Glutamatergic neuron (in vitro differentiated cells): ENCODE results near the gene MCM6. TPM values are rescaled to one million over a fixed set of nuclear protein-coding genes. Genes with fewer than 3 reads are reported as not detected.

ENCODE experiments used
- DNase-seq: peaks from one replicate; pipeline ENCODE4 v3.0.0; 2022
- H3K27ac Mint-ChIP-seq: one replicate; pipeline ENCODE4 v1.8.0; 2020; ENCODE audit warnings: mild to moderate bottlenecking, mixed read lengths, inconsistent platforms; ENCODE audit not compliant: unreplicated experiment
- H3K27me3 Mint-ChIP-seq: one replicate; pipeline ENCODE4 v1.8.0; 2020; ENCODE audit warnings: mild to moderate bottlenecking, moderate library complexity, mixed read lengths, inconsistent platforms; ENCODE audit not compliant: unreplicated experiment
- H3K36me3 Mint-ChIP-seq: one replicate; pipeline ENCODE4 v1.8.0; 2020; ENCODE audit warnings: mild to moderate bottlenecking, mixed read lengths, inconsistent platforms; ENCODE audit not compliant: unreplicated experiment
- H3K4me1 Mint-ChIP-seq: one replicate; pipeline ENCODE4 v1.8.0; 2020; ENCODE audit warnings: mild to moderate bottlenecking, low read depth, mixed read lengths, inconsistent platforms; ENCODE audit not compliant: unreplicated experiment
- H3K4me3 Mint-ChIP-seq: one replicate; pipeline ENCODE4 v1.8.0; 2020; ENCODE audit warnings: mild to moderate bottlenecking, mixed read lengths, inconsistent platforms; ENCODE audit not compliant: unreplicated experiment
- H3K9me3 Mint-ChIP-seq: one replicate; pipeline ENCODE4 v1.8.0; 2020; ENCODE audit warnings: mild to moderate bottlenecking, moderate library complexity, mixed read lengths, inconsistent platforms; ENCODE audit not compliant: unreplicated experiment
- long read RNA-seq: library from polyadenylated mRNA; unstranded; transcript quantifications from one replicate; pipeline ENCODE4 v2.0.0, GENCODE V29; 2020; ENCODE audit not compliant: unreplicated experiment
- total RNA-seq: library from RNA; stranded (reverse); fragmentation: NEBNext Ultra II Directional; extraction: Animal tissue kit (Norgen Biotek cat#: 25700); gene quantifications from one replicate; pipeline ENCODE4 v1.2.1, GENCODE V29; 2021; ENCODE audit not compliant: unreplicated experiment
- TF ChIP-seq, protein P1 (sequence below): fragments of 200-600 bp; sonication (generic); IDR thresholded peaks from one replicate; pipeline ENCODE4 v1.5.0; 2021; ENCODE audit not compliant: partially characterized antibody, unreplicated experiment

Gene MCM6
- total RNA-seq, result 11.7 TPM
- long read RNA-seq, partial matches to known transcripts, result 1 of 6 reads
- long read RNA-seq, other reads (novel, unspliced or antisense), result 1 of 6 reads

- Mint-ChIP-seq H3K27me3 (peaks cover 6% of the 10 kb centered on the region), H3K36me3 (peaks cover 3% of the 10 kb centered on the region), H3K4me1 (peaks cover 12% of the 10 kb centered on the region), H3K27ac (peak within 1 kb of the TSS; percentile 64), H3K4me3 (peak within 1 kb of the TSS; percentile 88), H3K9me3 (peaks cover 6% of the 10 kb centered on the region)
- TF ChIP-seq, protein P1, sequence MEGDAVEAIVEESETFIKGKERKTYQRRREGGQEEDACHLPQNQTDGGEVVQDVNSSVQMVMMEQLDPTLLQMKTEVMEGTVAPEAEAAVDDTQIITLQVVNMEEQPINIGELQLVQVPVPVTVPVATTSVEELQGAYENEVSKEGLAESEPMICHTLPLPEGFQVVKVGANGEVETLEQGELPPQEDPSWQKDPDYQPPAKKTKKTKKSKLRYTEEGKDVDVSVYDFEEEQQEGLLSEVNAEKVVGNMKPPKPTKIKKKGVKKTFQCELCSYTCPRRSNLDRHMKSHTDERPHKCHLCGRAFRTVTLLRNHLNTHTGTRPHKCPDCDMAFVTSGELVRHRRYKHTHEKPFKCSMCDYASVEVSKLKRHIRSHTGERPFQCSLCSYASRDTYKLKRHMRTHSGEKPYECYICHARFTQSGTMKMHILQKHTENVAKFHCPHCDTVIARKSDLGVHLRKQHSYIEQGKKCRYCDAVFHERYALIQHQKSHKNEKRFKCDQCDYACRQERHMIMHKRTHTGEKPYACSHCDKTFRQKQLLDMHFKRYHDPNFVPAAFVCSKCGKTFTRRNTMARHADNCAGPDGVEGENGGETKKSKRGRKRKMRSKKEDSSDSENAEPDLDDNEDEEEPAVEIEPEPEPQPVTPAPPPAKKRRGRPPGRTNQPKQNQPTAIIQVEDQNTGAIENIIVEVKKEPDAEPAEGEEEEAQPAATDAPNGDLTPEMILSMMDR, result peak; percentile 16
- DNase-seq, result peak; percentile 96
Observed at GRCh38 chr2:135876066-135876711, at the start of gene MCM6. Gene MCM6, minus strand, starts transcription at chr2:135876443. Its CDS starts 78 bp downstream, at chr2:135876365.

DNA sequence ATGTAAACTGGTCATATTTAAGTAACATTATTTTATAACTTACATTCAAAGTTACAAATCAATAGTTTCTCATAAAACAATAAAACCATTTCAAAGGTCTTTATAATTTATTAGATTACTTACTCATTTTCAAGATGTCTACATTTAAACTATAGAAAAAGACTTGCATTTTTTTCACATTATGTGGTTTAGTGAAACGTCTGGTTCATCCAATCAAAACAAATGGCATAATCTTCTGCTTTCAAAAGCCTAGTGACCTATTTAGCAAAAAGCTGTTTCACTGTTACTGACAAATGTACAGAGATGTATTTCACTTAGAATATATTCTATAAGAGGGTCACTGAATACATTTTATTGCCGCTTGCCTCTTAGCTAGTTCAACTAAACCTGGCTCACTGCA is 49.3 kb upstream of the MCM6 start:
- Mint-ChIP-seq H3K9me3 (no peaks in the 10 kb centered on the region), H3K4me3 (no peak overlapping the region), H3K36me3 (no peaks in the 10 kb centered on the region), H3K4me1 (no peaks in the 10 kb centered on the region), H3K27me3 (no peaks in the 10 kb centered on the region), H3K27ac (no peak overlapping the region)
- TF ChIP-seq, protein P1, result no peak
- no peak for DNase-seq

- Mint-ChIP-seq H3K36me3 (no peaks in the 10 kb centered on the region), H3K9me3 (no peaks in the 10 kb centered on the region), H3K4me3 (no peak overlapping the region), H3K4me1 (peaks cover 5% of the 10 kb centered on the region), H3K27ac (no peak overlapping the region), H3K27me3 (no peaks in the 10 kb centered on the region)
- TF ChIP-seq, protein P1, result peak; percentile 75
- DNase-seq, result no peak
Observed at GRCh38 chr2:135916207-135916606, 40.0 kb upstream of the MCM6 start.

DNA sequence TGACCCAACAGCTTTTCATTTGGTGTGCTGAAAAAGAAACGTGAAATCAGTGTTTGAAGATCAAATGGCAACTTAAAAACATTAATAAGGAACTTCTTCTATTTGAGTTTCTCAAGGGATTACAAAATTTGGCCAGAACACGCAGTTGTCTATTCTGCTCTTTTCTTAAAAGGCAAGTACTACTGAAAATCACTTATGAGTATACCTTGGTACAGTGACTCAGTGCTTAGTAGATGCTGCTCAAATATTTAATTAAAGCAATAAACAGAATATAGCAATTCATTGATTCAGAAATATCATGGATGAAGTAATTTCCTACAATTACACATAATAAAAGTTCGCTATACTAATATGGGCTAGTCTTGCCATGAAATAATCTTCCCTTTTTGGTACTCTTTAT is 38.2 kb upstream of the MCM6 start:
- Mint-ChIP-seq H3K27ac (no peak overlapping the region), H3K36me3 (no peaks in the 10 kb centered on the region), H3K4me3 (no peak overlapping the region), H3K9me3 (no peaks in the 10 kb centered on the region), H3K4me1 (peaks cover 5% of the 10 kb centered on the region), H3K27me3 (no peaks in the 10 kb centered on the region)
- TF ChIP-seq, protein P1, result no peak
- DNase-seq, result no peak

- H3K4me3 Mint-ChIP-seq, result no peak overlapping the region
- no peak for DNase-seq
- H3K36me3 Mint-ChIP-seq, result no peaks in the 10 kb centered on the region
- H3K9me3 Mint-ChIP-seq, result no peaks in the 10 kb centered on the region
- peaks cover 5% of the 10 kb centered on the region for H3K4me1 Mint-ChIP-seq
- TF ChIP-seq, protein P1, result peak; percentile 93
- no peak overlapping the region for H3K27ac Mint-ChIP-seq
- H3K27me3 Mint-ChIP-seq, result no peaks in the 10 kb centered on the region
Observed at GRCh38 chr2:135913727-135914365, 37.6 kb upstream of the MCM6 start.
